HEK293 (cell line): ENCODE results near the gene CLPX.
"Not testable (repeated sequence)": the region's sequence is repeated elsewhere in the genome, so short reads cannot be mapped to it uniquely, and the experiment has no call there.

Experiments
- CTCF ChIA-PET: fragments of 350-600 bp; formaldehyde crosslinking; extraction: SDS; loops from one replicate; lab custom pipeline; 2021; ENCODE audit warnings: antibody characterized with exemption; lab: Yijun Ruan, JAX
- POLR2A ChIA-PET: fragments of 300-600 bp; formaldehyde crosslinking; extraction: SDS; loops from one replicate; lab custom pipeline; 2020; ENCODE audit warnings: antibody characterized with exemption, inconsistent platforms; lab: Yijun Ruan, JAX
- H3K27ac ChIP-seq: fragments of 200-500 bp; sonication (Bioruptor generic); 2 replicates; pipeline ENCODE4 v1.5.1; 2014; ENCODE audit warnings: low read depth, low read length, control low read depth, inconsistent platforms; ENCODE audit errors: extremely low read depth
- H3K36me3 ChIP-seq, 2 experiments: fragments of 200-500 bp in 1 of 2; sonication (Bioruptor generic) in 1 of 2; 1 replicate in 1 of 2; 2 replicates in 1 of 2; pipeline ENCODE4 v1.5.1; 2014 to 2017; ENCODE audit warnings: inconsistent platforms in 2 of 2, low read length in 2 of 2; ENCODE audit not compliant: control insufficient read depth in 2 of 2, insufficient read depth in 1 of 2
- H3K4me1 ChIP-seq: fragments of 200-500 bp; sonication (Bioruptor generic); 2 replicates; pipeline ENCODE4 v1.5.1; 2014; ENCODE audit warnings: mild to moderate bottlenecking, low read length, inconsistent platforms; ENCODE audit not compliant: control insufficient read depth, insufficient read depth
- H3K4me3 ChIP-seq: 2 replicates; pipeline ENCODE4 v1.5.1; 2011; ENCODE audit warnings: low read depth, mild to moderate bottlenecking, control low read depth, low read length, moderate library complexity
- H3K9me3 ChIP-seq: fragments of 200-500 bp; sonication (Bioruptor generic); 2 replicates; pipeline ENCODE4 v1.5.1; 2014; ENCODE audit warnings: low read depth, low read length, inconsistent platforms; ENCODE audit not compliant: control insufficient read depth, insufficient read depth
- ELK4 ChIP-seq: IDR thresholded peaks from 2 replicates; pipeline ENCODE4 v1.6.1; 2011; ENCODE audit warnings: mild to moderate bottlenecking, low read depth, low read length, borderline replicate concordance
- FEZF1 ChIP-seq: fragments of 450-650 bp; formaldehyde crosslinking; IDR thresholded peaks from 2 replicates; pipeline ENCODE4 v1.5.1; 2016; ENCODE audit warnings: missing biosample characterization, missing genetic modification characterization
- KLF8 ChIP-seq: fragments of 450-650 bp; formaldehyde crosslinking; IDR thresholded peaks from 2 replicates; pipeline ENCODE4 v1.5.1; 2016; ENCODE audit warnings: missing biosample characterization, missing genetic modification characterization
- REST ChIP-seq: fragments of 450-650 bp; formaldehyde crosslinking; IDR thresholded peaks from 2 replicates; pipeline ENCODE4 v1.5.1; 2016; ENCODE audit warnings: missing biosample characterization, missing genetic modification characterization
- ZBTB49 ChIP-seq: fragments of 450-650 bp; formaldehyde crosslinking; IDR thresholded peaks from 2 replicates; pipeline ENCODE4 v1.5.1; 2016; ENCODE audit warnings: missing biosample characterization, missing genetic modification characterization, low read depth
- ZNF10 ChIP-seq: fragments of 450-650 bp; formaldehyde crosslinking; IDR thresholded peaks from 2 replicates; pipeline ENCODE4 v1.5.1; 2017; ENCODE audit warnings: missing biosample characterization, missing genetic modification characterization
- ZNF138 ChIP-seq: fragments of 450-650 bp; formaldehyde crosslinking; IDR thresholded peaks from 2 replicates; pipeline ENCODE4 v1.5.1; 2016; ENCODE audit warnings: missing biosample characterization, missing genetic modification characterization, borderline replicate concordance
- ZNF146 ChIP-seq: fragments of 450-650 bp; formaldehyde crosslinking; IDR thresholded peaks from 2 replicates; pipeline ENCODE4 v1.5.1; 2016; ENCODE audit warnings: missing biosample characterization, missing genetic modification characterization
- ZNF335 ChIP-seq: fragments of 450-650 bp; formaldehyde crosslinking; conservative IDR thresholded peaks from 2 replicates; pipeline ENCODE4 v1.5.1; 2016; ENCODE audit warnings: missing biosample characterization, missing genetic modification characterization
- ZNF580 ChIP-seq: fragments of 450-650 bp; formaldehyde crosslinking; IDR thresholded peaks from 2 replicates; pipeline ENCODE4 v1.5.1; 2016; ENCODE audit warnings: missing biosample characterization, missing genetic modification characterization
- ZNF585B ChIP-seq: fragments of 450-650 bp; formaldehyde crosslinking; IDR thresholded peaks from 2 replicates; pipeline ENCODE4 v1.5.1; 2016; ENCODE audit warnings: missing biosample characterization, missing genetic modification characterization
- ZNF645 ChIP-seq: fragments of 450-650 bp; formaldehyde crosslinking; IDR thresholded peaks from 2 replicates; pipeline ENCODE4; 2016; ENCODE audit warnings: missing biosample characterization, missing genetic modification characterization
- ZNF670 ChIP-seq: fragments of 450-650 bp; formaldehyde crosslinking; IDR thresholded peaks from 2 replicates; pipeline ENCODE4 v1.5.1; 2016; ENCODE audit warnings: missing biosample characterization, missing genetic modification characterization, low read depth

CLPX gene

GRCh38 chr15:65231306-65231705, 46.2 kb upstream of the CLPX start (continued):
- TF ChIP-seq REST (no peak), ZNF335 (tag by site-specific recombination) (no peak)

GRCh38 chr15:65226901-65227300, 41.8 kb upstream of the CLPX start:
- CTCF ChIA-PET, H3K27ac ChIP-seq, POLR2A ChIA-PET: not testable (repeated sequence)

GRCh38 chr15:65226221-65226620, 41.1 kb upstream of the CLPX start:
- Histone ChIP-seq H3K4me3 (no peak overlapping the region), H3K4me1 (no peaks in the 10 kb centered on the region), H3K27ac (no peak overlapping the region), H3K36me3 (no peaks in the 10 kb centered on the region), H3K9me3 (no peaks in the 10 kb centered on the region)
- CTCF ChIA-PET, result no interaction called here
- TF ChIP-seq ZNF10 (tag by site-specific recombination) (no peak), ZNF585B (tag by site-specific recombination) (no peak), ZNF146 (tag by site-specific recombination) (no peak), ZNF645 (tag by site-specific recombination) (no peak), ZNF670 (no peak), ZNF138 (no peak)
- POLR2A ChIA-PET, result no interaction called here

More at GRCh38 chr15:65226901-65227300, 41.8 kb upstream of the CLPX start:
- H3K9me3 ChIP-seq, H3K4me3 ChIP-seq, H3K4me1 ChIP-seq, H3K36me3 ChIP-seq: not testable (repeated sequence)

GRCh38 chr15:65223996-65224395, 38.9 kb upstream of the CLPX start:
- TF ChIP-seq ZNF580 (tag by site-specific recombination), result no peak
- no peak for TF ChIP-seq FEZF1 (tag by site-specific recombination)
- no peak for TF ChIP-seq REST
- TF ChIP-seq ZNF146 (tag by site-specific recombination), result no peak
- TF ChIP-seq ELK4, result no peak
- no peak for TF ChIP-seq ZBTB49 (tag by site-specific recombination)
- no peak for TF ChIP-seq KLF8
- no peaks in the 10 kb centered on the region for H3K9me3 ChIP-seq
- H3K36me3 ChIP-seq, result no peaks in the 10 kb centered on the region
- POLR2A ChIA-PET, result interaction anchor here (0.6 kb wide), 1 partner anchor 12 kb away, joined by 3 read pairs; no protein-coding TSS in a partner anchor
- no peaks in the 10 kb centered on the region for H3K4me1 ChIP-seq
- H3K27ac ChIP-seq, result no peak overlapping the region
- CTCF ChIA-PET, result no interaction called here
- no peak overlapping the region for H3K4me3 ChIP-seq
